Measurements from ENCODE around the gene RAB40B. TPM values are rescaled to one million over a fixed set of nuclear protein-coding genes. Genes with fewer than 3 reads are reported as not detected.

The RAB40B gene
- total and polyA plus RNA-seq, 2 donors (not counting 1 experiment from before 2014, with no cell fraction given) = 4.7 to 8.0 TPM

- Histone ChIP-seq H2AFZ (ENCODE audit: insufficient read depth, low read depth, low read length, poor library complexity, severe bottlenecking) (no peak overlapping the region), H3K79me2 (ENCODE audit: control insufficient read depth, insufficient read depth, low read length) (no peaks in the 10 kb centered on the region), H3K27me3 (replicated peaks in 1 of 4; ENCODE audit: control extremely low read depth in 1 of 4, control insufficient read depth in 3 of 4, insufficient read depth in 4 of 4, low read length in 3 of 4) (no peaks in the 10 kb centered on the region), H3K9ac (ENCODE audit: low read length) (no peak overlapping the region), H3K4me3 (ENCODE audit: control extremely low read depth in 1 of 5, extremely low read depth in 1 of 5, insufficient read depth in 1 of 5, low read depth in 2 of 5, low read length in 4 of 5) (no peak overlapping the region), H3K4me2 (replicated peaks; ENCODE audit: low read depth, low read length, poor library complexity, severe bottlenecking) (no peak overlapping the region), H3K4me1 (ENCODE audit: control insufficient read depth in 2 of 2, insufficient read depth in 2 of 2, low read length in 2 of 2) (no peaks in the 10 kb centered on the region), H3K9me3 (ENCODE audit: control extremely low read depth in 1 of 3, control insufficient read depth in 2 of 3, insufficient read depth in 1 of 3, low read length in 2 of 3) (peaks cover 0 to 34% (median 6%) of the 10 kb centered on the region in 3 donors), H3K27ac (ENCODE audit: low read length in 2 of 2) (no peak overlapping the region), H4K20me1 (ENCODE audit: control insufficient read depth, insufficient read depth, low read length, poor library complexity, severe bottlenecking) (no peaks in the 10 kb centered on the region), H3K36me3 (replicated peaks in 1 of 2; ENCODE audit: control extremely low read depth in 1 of 2, control insufficient read depth in 1 of 2, extremely low read depth in 1 of 2, insufficient read depth in 2 of 2, low read length in 1 of 2) (no peaks in the 10 kb centered on the region)
- no peak for TF ChIP-seq EZH2 (IDR thresholded peaks at IDR 0.05; ENCODE audit: borderline replicate concordance, insufficient read depth, low read depth, low read length, poor library complexity, severe bottlenecking)
- no peak for TF ChIP-seq CTCF (IDR thresholded peaks at IDR 0.05)
- Mint-ChIP-seq H3K4me1 (no peaks in the 10 kb centered on the region), H3K4me3 (no peak overlapping the region), H3K9me3 (ENCODE audit: insufficient read depth) (peaks cover 3% of the 10 kb centered on the region), H3K27me3 (no peaks in the 10 kb centered on the region), H3K27ac (no peak overlapping the region)
- intact Hi-C loops (cut with micrococcal nuclease) = no loop called here
- CTCF ChIA-PET = no interaction called here
- ATAC-seq (ENCODE audit: low read depth) (no peak), DNase-seq (no peak)
- WGBS (ENCODE audit: insufficient coverage) = 96% methylated on average over 12 of the region's 16 CpGs
- POLR2A ChIA-PET = no interaction called here
Observed at GRCh38 chr17:82743344-82744219, 45.1 kb upstream of the RAB40B start.

All from B cell (primary cell).